ENCODE results near the gene ZNF735.
"Not testable (repeated sequence)": the region's sequence is repeated elsewhere in the genome, so short reads cannot be mapped to it uniquely, and the experiment has no call there.

Gene ZNF735

DNA sequence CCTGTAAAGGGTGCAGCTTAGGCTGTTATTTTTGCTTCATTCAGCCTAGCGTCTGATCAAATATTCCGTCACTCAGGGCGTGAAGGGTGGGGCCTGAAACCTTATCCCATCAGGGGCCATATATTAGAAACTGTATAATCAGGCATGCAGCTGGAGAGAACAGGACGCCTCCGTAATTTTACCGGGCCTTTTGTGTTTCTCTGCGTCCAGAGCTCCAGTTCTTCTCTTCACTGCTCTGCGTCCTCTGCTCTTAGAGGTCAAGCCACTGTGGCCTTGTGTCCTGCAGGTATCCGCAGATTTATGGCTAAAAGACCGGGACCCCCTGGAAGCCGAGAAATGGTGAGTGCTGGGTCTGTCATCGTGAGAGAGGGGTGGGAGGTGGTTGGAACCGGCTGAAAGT is at the start of gene ZNF735:
Gene ZNF735, plus strand, starts transcription at position 301 of the 400 bp plus-strand sequence. Its CDS starts 0 bp downstream, at position 301.
- TF ChIP-seq, protein P1, sequence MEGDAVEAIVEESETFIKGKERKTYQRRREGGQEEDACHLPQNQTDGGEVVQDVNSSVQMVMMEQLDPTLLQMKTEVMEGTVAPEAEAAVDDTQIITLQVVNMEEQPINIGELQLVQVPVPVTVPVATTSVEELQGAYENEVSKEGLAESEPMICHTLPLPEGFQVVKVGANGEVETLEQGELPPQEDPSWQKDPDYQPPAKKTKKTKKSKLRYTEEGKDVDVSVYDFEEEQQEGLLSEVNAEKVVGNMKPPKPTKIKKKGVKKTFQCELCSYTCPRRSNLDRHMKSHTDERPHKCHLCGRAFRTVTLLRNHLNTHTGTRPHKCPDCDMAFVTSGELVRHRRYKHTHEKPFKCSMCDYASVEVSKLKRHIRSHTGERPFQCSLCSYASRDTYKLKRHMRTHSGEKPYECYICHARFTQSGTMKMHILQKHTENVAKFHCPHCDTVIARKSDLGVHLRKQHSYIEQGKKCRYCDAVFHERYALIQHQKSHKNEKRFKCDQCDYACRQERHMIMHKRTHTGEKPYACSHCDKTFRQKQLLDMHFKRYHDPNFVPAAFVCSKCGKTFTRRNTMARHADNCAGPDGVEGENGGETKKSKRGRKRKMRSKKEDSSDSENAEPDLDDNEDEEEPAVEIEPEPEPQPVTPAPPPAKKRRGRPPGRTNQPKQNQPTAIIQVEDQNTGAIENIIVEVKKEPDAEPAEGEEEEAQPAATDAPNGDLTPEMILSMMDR (IDR thresholded peaks at IDR 0.05; ENCODE audit: low read depth, low read length): no peak

DNA sequence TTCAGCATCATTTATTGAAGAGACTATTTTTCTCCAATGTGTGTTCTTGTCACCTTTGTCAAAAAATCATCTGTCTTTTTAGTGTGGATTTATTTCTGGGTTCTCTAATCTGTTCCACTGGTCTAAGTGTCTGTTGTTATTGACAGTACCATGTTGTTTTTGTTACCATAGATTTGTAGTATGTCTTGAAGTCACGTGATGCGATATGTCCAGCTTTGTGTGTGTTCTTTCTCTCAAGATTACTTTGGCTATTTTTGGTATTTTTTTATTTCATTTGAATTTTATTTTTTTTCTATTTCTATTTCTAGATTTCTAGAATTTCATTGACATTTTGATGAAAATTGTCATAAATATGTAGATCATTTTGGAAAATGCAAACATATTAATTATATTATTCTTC is 36.0 kb upstream of the ZNF735 start:
- H3K4me3 ChIP-seq (ENCODE audit: low read depth, low read length): not testable (repeated sequence)

More for the DNA sequence above, at the start of gene ZNF735:
- no peak within 1 kb of the TSS for H3K4me3 ChIP-seq (ENCODE audit: low read depth, low read length)

DNA sequence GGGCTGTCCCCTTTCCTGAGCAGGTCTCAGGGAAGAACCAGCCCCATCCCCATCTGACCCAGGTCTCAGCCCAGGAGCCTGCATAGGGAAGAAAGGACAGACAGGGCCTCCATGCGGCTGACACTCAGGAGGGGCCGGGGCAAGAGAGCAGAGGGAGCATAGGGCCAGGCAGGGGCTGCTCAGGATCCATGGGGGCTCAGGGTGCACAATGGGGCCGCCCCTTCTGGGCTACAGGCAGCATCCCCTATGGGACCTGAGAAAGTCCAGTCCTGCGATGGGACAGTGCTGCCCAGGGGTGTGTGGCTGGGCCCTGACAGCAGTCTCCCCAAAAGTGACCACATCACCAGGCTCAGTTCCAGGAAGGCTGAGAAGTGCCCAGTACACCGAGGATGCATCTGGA is 32.7 kb upstream of the ZNF735 start:
- TF ChIP-seq, protein P1 (IDR thresholded peaks at IDR 0.05; ENCODE audit: low read depth, low read length): no peak
- H3K4me3 ChIP-seq (ENCODE audit: low read depth, low read length): no peak overlapping the region

DNA sequence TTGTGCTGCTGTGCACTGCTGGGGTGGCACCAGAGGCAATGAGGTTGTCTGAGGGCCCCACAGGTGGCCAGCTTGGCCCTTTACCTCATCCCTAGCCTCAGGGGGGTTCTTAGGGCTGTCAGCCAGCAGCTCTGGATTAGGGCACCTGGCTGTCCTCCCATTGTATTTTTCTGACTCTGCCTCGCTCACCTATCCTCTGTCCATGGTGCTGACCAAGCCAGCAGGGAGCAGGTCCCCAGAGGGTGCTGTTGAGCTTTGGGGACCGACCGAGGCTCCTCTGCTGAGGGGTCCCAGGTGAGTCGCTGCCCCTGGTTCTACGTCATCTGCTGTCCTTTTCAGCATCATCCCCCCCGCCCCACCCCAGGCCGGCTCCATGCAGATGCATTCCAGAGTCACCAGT is 32.1 kb upstream of the ZNF735 start:
- TF ChIP-seq, protein P1 (IDR thresholded peaks at IDR 0.05; ENCODE audit: low read depth, low read length): no peak
- H3K4me3 ChIP-seq (ENCODE audit: low read depth, low read length): no peak overlapping the region

DNA sequence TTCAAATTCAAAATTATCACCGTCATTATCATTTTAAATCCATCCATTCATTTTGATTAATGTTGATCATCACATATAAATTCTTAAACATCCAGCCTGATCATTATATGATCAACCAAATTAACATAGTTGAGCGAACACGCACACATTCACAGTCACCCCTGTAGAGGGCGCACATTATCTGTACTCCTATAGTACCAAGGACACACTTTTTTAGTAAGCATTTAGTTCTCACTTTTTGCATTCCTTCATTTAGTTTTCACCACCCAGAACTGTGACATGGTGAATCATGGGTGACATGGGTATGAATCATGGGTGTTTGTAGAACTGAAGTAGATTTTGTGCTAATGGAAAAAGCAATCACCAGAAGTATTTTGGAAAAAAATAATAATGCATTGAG is 26.0 kb upstream of the ZNF735 start:
- TF ChIP-seq, protein P1 (IDR thresholded peaks at IDR 0.05; ENCODE audit: low read depth, low read length): no peak
- no peak overlapping the region for H3K4me3 ChIP-seq (ENCODE audit: low read depth, low read length)

DNA sequence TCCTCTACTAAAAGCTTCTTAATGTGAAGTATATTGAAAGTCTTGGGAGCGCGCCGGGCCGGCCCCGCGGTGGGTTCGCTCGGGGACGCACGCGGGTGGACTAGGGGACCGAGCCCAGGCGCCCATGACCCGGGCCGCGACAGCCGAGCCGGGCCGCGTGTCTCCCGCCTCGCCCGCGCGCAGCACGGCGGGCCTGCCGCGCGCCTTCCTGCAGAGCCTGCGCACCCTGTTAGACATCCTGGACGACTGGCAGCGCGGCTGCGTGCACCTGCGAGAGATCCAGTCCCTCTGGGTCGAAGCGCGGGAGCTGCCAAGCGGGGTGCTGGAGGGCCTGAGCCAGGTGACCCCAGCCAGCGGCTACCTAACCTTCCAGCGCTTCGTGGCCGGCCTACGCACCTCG is 25.4 kb upstream of the ZNF735 start:
- no peak overlapping the region for H3K4me3 ChIP-seq (ENCODE audit: low read depth, low read length)
- TF ChIP-seq, protein P1 (IDR thresholded peaks at IDR 0.05; ENCODE audit: low read depth, low read length): no peak

DNA sequence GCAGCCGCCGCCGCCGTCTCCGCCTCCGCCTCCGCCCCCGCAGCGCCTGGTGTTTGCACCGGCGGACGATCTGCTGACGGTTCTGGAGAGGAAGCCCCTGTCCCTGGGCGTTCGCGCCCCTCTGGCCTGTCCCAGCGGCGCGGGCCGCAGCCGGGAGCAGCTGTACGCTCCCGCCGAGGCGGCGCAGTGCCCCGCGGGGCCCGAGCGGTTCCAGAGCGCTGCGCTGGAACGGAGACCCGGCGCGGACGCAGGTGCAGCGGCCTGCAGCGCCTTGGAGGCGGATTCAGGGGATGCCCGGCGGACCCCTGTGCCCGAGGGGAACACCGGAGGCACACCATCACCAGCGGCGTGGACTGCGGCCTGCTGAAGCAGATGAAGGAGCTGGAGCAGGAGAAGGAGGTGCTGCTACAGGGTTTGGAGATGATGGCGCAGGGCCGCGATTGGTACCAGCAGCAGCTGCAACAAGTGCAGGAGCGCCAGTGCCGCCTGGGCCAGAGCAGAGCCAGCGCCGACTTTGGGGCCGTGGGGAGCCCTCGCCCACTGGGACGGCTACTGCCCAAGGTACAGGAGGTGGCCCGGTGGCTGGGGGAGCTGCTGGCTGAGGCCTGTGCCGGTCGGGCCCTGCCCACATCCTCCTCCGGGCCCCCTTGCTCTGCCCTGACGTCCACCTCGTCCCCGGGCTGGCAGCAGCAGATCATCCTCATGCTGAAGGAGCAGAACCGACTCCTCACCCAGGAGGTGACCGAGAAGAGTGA is 24.8 kb upstream of the ZNF735 start:
- TF ChIP-seq, protein P1 (IDR thresholded peaks at IDR 0.05; ENCODE audit: low read depth, low read length): no peak
- H3K4me3 ChIP-seq (ENCODE audit: low read depth, low read length): no peak overlapping the region

Data from WI38 (cell line).